HuH-7.5 (cell line): ENCODE data around the gene KRTAP10-9.

Experiments
- DNase-seq: peaks from one replicate; pipeline ENCODE4 v3.0.0; 2011; ENCODE audit warnings: low spot score

The KRTAP10-9 gene

DNA sequence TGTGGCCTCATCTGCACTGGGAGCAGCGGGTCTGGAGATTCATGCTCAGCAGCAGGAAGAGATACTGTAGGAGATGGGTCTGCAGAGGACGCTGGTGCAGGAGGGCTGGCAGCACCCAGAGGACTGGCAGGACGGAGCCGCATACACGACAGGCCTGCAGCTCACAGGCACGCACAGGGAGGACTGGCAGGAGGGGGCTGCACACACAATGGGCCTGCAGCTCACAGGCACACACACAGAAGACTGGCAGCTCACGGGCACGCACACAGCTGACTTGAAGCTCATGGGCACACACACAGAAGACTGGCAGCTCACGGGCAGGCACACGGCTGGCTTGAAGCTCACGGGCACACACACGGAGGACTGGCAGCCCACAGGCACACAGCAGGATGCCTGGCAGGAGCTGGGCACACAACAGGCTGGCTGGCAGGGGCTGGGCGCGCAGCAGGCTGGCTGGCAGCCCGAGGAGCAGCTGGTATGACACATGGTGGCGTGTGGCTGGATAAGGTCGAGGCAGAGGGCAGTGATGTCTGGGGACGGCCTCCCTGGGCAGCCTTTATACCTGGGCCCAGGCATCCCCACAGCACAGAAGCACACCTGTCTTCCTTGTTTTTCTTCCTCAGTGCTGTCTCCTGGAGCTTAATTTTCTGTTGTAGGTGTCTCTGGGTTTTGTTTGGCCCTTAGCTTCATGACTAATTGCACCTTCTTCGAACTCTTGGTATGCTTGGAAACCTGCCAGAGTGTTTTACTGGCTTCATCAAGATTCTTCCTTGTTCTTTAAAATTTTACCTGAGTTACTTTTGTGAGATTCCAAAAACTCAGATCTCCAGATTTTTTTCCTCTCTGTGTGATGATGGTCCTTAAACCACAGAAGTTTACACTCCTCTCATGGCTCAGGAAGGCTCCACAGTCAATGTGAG lies 39.8 kb downstream of the KRTAP10-9 start, which contains the start of gene KRTAP12-2:
KRTAP12-2 (minus strand) TSS at position 527 of the 920 bp plus-strand sequence; CDS start at position 486, 41 bp downstream.
- DNase-seq: no peak

DNA sequence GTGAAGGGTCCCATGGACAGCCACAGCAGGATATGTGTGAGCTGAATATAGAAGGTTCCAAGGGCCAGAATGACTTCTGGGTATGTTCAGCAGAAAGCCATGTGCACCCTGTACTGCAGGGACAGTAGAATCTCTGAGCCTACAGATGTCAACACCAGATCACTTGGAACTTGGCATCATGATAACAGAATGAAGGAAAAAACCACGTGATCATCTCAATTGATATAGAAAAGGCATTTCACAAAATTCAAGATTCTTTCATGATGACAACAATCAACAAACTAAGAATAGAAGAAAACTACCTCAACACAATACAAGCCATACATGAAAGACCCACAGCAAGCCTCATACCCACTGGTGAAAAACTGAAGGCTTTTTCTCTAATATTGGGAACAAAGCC lies 40.7 kb downstream of the KRTAP10-9 start:
- DNase-seq: no peak

DNA sequence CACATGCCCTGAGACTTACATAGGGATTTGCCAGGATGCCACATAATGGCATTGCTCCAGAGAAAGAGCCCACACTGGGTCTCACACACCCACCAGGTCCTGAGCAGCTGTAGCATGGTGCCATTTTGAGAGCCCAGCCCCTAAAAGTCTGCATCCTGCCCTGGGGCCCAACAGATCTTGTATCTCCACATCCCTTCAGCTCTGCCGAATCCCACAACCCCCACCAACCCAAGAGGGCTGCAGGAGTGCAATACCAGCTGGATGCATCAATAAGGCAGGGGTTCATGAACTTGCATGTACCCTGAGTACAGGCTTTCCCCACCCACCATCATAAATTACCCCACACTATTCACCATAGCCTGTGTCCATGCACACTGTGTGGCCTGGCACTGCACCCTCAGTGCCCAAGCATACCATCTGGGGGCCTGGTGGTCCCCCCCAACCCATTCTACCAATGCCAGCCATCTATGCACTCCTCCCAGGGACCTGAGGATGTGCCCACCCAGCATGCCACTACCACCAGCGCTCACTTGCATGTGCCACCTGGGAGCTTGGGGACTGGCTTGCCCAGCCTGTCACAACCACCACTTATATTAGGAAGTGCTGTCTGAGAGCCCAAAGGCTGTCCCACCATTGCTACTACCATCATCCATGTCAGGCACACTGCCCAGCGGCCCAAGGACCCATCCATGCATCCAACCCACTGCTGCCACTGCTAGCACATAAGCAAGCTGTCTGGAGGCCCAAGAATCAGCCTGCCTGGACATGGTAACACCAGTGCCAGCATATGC lies 43.9 kb downstream of the KRTAP10-9 start:
- DNase-seq: no peak

DNA sequence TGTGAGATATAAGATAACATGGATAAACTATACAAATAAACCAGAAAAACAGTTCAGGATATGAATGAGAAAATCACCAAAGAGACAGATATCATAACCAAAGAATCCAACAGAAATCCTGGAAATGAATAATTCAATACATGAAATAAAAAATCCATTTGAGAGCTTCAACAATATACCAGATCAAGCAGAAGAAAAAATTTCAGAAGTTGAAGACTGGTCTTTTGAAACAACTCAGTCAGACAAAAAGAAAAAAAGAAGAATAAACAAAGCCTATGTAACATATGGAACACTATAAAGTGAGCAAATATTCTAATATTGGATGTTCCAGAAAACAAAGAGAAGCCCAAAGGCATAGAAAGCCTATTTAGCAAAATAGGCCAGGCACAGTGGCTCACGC lies 45.0 kb downstream of the KRTAP10-9 start:
- no peak for DNase-seq

DNA sequence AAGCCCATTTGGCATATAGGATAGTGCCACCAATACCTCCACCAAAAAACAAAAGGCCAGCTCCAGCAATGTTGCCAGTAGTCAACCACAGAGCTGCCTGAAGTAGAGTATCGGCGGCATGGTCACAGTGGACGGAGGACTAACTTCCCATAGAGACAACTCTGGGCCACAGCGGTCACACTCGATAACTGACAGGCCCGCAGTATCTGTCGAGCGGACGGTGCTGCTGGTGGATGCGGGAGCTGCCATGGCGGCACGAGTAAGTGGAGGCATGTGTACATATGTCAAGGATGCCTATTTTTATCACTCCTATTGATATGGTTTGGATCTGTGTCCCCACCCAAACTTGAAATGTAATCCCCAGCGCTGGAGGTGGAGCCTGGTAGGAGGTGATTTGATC lies 51.0 kb downstream of the KRTAP10-9 start:
- no peak for DNase-seq
